Measurements from ENCODE around the gene TCEAL2. TPM values are rescaled to one million over a fixed set of nuclear protein-coding genes. Genes with fewer than 3 reads are reported as not detected.
"Not testable (repeated sequence)": the region's sequence is repeated elsewhere in the genome, so short reads cannot be mapped to it uniquely, and the experiment has no call there.

Gene TCEAL2
- total and polyA plus RNA-seq, 2 of the 8 experiments (the other 6 are each of a cell fraction or from before 2014, with no cell fraction given), result 15.1 TPM; not detected in 1

- CTCF ChIA-PET (ENCODE audit: partially characterized antibody); H4K20me1 ChIP-seq (replicated peaks in 1 of 2; ENCODE audit: control insufficient read depth in 1 of 2, insufficient read depth in 2 of 2, low read length in 2 of 2); H2BK5ac ChIP-seq (ENCODE audit: low read depth, low read length); H3K9ac ChIP-seq (replicated peaks in 1 of 4; ENCODE audit: extremely low read depth in 1 of 4, low read depth in 3 of 4, low read length in 3 of 4); H4K8ac ChIP-seq (ENCODE audit: extremely low read depth, insufficient read depth, low read length); H2AK5ac ChIP-seq (ENCODE audit: low read depth, low read length); H3K27me3 ChIP-seq (replicated peaks in 1 of 4; ENCODE audit: control insufficient read depth in 3 of 4, extremely low read depth in 1 of 4, insufficient read depth in 3 of 4, low read length in 3 of 4); POLR2A ChIA-PET (ENCODE audit: partially characterized antibody); H3K18ac ChIP-seq (ENCODE audit: extremely low read depth, low read length); H3K14ac ChIP-seq (ENCODE audit: insufficient read length); H4K91ac ChIP-seq (replicated peaks; ENCODE audit: insufficient read length, low read length); H2BK20ac ChIP-seq (ENCODE audit: low read length); H3K79me2 ChIP-seq (ENCODE audit: control insufficient read depth in 1 of 2, insufficient read depth in 2 of 2, low read length in 2 of 2); H2BK12ac ChIP-seq (ENCODE audit: low read depth, low read length); H3K23me2 ChIP-seq (ENCODE audit: low read depth, low read length); H3K56ac ChIP-seq (replicated peaks; ENCODE audit: insufficient read length, low read depth, low read length); H3K23ac ChIP-seq (ENCODE audit: insufficient read length); H3K4me1 ChIP-seq (replicated peaks in 1 of 4; ENCODE audit: control insufficient read depth in 3 of 4, insufficient read depth in 4 of 4, low read length in 3 of 4); H3K79me1 ChIP-seq (ENCODE audit: low read depth, low read length); H3K27ac ChIP-seq (ENCODE audit: low read depth, low read length); H3K4ac ChIP-seq (replicated peaks; ENCODE audit: insufficient read length, low read depth, low read length); H2BK15ac ChIP-seq (ENCODE audit: low read length); FAIRE-seq; H4K5ac ChIP-seq (ENCODE audit: insufficient read length, low read depth, low read length); H2BK120ac ChIP-seq (replicated peaks; ENCODE audit: low read depth, low read length); H3K36me3 ChIP-seq (ENCODE audit: control insufficient read depth in 2 of 4, insufficient read depth in 4 of 4, low read length in 3 of 4); H2AFZ ChIP-seq (ENCODE audit: low read length): not testable (repeated sequence)
- H3K9me3 ChIP-seq (ENCODE audit: insufficient read depth in 2 of 2, low read depth in 1 of 2, low read length in 1 of 2), result peaks cover 14 to 24% of the 10 kb centered on the region in 2 experiments; a peak in 3 of 4 replicates
- peak in 1 of 2 experiments; percentile 43 for DNase-seq (ENCODE audit: low read depth in 1 of 2, low spot score in 2 of 2)
- H3K4me3 ChIP-seq (ENCODE audit: extremely low read depth in 1 of 4, insufficient read depth in 2 of 4, low read depth in 3 of 4, low read length in 4 of 4), result peak overlapping the region in 1 of 4 experiments; percentile 65; a peak in 2 of 8 replicates
- peak overlapping the region in 1 of 2 experiments; percentile 73; a peak in 2 of 4 replicates for H3K4me2 ChIP-seq (ENCODE audit: insufficient read depth in 1 of 2, low read depth in 2 of 2, low read length in 2 of 2)
- no CpG with 5 or more reads among the region's 21 CpGs for WGBS, 2 experiments (ENCODE audit: extremely low coverage in 1 of 2, insufficient coverage in 1 of 2, insufficient read length in 1 of 2, insufficient replicate concordance in 2 of 2, low coverage in 1 of 2, low lambda C conversion rate in 2 of 2, missing lambda C conversion rate in 1 of 2)
Observed at GRCh38 chrX:102126080-102126818, 770 bp downstream of the TCEAL2 start.

All from H1 (cell line).